DLD1 (cell line): ENCODE results near the gene CDH5.
"Not testable (repeated sequence)": the region's sequence is repeated elsewhere in the genome, so short reads cannot be mapped to it uniquely, and the experiment has no call there.

ENCODE experiments used
- in situ Hi-C: cut with HindIII; loops from 2 replicates; pipeline ENCODE4 v1.10.0; 2017; ENCODE audit warnings: low sequenced_read_pairs

CDH5 gene, protein sequence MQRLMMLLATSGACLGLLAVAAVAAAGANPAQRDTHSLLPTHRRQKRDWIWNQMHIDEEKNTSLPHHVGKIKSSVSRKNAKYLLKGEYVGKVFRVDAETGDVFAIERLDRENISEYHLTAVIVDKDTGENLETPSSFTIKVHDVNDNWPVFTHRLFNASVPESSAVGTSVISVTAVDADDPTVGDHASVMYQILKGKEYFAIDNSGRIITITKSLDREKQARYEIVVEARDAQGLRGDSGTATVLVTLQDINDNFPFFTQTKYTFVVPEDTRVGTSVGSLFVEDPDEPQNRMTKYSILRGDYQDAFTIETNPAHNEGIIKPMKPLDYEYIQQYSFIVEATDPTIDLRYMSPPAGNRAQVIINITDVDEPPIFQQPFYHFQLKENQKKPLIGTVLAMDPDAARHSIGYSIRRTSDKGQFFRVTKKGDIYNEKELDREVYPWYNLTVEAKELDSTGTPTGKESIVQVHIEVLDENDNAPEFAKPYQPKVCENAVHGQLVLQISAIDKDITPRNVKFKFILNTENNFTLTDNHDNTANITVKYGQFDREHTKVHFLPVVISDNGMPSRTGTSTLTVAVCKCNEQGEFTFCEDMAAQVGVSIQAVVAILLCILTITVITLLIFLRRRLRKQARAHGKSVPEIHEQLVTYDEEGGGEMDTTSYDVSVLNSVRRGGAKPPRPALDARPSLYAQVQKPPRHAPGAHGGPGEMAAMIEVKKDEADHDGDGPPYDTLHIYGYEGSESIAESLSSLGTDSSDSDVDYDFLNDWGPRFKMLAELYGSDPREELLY

DNA sequence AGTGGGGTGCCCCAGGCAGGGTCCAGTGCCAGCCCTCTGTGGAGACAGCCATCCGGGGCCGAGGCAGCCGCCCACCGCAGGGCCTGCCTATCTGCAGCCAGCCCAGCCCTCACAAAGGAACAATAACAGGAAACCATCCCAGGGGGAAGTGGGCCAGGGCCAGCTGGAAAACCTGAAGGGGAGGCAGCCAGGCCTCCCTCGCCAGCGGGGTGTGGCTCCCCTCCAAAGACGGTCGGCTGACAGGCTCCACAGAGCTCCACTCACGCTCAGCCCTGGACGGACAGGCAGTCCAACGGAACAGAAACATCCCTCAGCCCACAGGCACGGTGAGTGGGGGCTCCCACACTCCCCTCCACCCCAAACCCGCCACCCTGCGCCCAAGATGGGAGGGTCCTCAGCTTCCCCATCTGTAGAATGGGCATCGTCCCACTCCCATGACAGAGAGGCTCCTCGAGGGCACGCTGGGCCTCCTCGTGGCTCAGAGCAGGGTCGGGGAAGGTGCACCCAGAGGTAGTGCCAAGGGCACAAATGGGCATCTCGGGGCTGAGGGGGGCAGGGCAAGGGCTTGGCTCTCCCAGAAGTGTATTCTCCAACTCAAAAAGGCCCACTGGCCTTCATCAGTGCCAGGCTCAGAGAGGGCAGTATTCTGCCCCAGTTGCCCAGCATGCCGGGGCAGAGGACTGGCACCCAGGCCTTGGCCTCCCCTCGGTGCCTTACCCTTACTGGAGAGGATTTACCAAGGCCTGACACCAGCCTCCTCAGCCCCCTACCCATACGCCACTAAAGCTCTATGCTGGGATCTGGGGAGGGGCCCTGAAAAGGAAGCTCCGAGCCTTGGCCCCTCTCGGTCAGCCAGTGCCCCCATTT, at the start of gene CDH5:
Gene CDH5, plus strand, starts transcription at position 259 of the 867 bp plus-strand sequence. CDS start 12,647 bp downstream, outside the sequence.
- in situ Hi-C loops: no loop called here

DNA sequence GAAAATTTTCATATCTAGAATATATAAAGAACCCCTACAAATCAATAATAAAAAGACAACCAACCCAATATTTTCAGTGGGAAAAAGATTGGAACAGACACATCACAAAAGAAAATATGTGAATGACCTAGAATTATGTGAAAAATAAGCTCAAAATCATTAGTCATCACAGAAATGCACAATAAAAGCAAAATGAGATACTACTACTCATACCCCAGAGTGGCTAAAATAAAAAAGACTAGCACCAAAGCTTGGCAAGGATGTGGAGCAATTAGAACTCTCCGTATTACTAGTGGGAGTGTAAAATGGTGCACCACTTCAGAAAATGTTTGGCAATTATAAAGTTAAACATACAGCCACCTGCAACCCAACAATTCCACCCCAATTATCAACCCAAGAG, 48.0 kb upstream of the CDH5 start:
- in situ Hi-C loops: no loop called here

GRCh38 chr16:66320774-66321173, 45.7 kb upstream of the CDH5 start:
- in situ Hi-C loops: no loop called here

DNA sequence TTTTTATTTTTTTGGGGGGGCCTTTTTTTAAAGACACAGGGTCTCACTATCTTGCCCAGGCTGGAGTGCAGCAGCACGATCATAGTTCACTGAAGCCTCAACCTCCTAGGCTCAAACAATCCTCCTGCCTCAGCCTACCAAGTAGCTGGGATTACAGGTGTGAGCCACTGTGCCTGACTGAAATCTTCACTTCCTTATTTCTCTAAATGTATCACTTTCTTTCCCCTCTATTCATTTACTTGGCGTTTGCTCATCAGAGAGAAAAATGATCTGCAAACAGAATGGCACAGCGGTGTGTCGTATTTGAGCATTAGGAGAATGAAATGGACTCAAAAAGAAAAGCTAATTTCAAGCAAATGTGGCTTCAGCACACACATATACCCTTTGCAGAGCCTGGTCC, 44.3 kb upstream of the CDH5 start:
- in situ Hi-C loops: no loop called here

GRCh38 chr16:66324815-66325515, 41.5 kb upstream of the CDH5 start:
- in situ Hi-C loops: no loop called here

DNA sequence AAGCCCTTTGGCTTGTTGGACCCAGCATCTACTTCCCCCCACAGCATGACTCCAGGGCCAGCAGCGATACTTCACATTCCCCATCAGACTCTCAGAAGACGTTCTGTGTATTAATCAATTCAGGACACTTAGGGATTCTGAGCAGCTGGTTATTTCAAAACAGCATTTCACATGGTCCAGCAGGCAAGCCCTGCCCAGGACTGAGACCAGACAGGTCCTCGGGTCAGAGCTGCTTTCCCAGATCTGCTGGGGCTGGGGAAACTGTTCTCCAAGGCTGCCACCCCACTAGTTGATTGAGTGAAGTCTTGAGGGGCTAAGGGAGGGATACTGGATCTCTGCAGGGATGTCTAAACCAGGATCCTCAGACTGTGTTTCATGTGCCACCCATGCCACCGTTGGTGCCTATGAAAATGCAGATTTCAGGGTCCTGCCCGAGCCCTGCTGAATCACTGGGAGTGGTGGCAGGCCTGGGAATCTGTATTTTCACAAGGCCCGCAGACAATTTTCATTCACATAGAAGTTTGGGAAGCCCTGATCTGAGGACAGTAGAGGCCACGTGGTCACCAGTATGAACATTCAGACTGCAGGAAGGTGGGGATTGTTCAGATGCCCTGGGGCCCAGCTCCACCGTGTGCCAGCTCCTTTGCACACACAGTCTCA, 40.6 kb upstream of the CDH5 start:
- in situ Hi-C loops: no loop called here

DNA sequence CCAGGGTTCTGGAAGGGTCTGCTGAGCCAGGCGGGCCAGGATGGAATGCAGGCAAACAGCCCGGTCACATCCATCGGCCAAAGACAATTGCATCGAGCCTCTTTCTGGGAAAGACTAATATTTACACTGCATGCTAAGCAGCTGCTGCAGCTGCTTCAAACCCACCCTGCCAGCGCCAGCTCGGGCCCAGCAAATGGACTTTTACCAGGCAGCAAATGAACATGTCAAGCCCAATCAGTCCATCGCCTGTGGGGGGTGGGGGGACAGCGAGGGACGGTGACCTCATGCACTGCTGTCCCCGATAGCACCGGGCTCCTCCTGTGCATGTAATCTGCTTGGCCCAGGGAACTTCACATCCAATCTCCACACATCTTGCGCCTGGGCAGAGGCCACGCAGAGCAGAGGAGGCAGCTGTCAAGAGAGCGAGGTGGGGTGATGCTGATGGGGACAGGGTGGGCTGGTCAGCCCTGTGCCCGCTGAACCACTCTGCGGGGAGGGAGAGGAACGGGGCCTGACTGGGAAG, 39.4 kb upstream of the CDH5 start:
- in situ Hi-C loops: no loop called here

DNA sequence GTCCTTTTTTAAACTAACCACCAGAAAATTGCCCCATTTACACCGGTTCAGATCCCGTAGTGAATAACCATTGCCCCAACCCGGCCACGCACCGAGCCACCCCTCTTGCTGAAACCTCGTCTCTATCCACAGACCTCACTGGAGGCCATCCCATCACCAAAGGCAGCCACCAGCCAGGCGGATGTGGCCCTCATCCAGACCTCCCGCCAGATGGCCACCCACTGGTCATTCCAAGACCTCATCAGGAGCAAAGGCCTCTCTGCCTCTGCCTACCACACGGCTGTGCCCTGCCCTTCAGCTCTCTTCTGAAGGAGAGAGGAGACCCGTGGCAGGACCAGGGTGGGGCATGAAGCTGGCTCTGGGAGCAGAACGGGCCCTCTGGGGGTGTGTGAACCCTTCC, 38.2 kb upstream of the CDH5 start:
- in situ Hi-C loops: no loop called here

GRCh38 chr16:66331464-66331863, 35.0 kb upstream of the CDH5 start:
- in situ Hi-C loops: not testable (repeated sequence)

DNA sequence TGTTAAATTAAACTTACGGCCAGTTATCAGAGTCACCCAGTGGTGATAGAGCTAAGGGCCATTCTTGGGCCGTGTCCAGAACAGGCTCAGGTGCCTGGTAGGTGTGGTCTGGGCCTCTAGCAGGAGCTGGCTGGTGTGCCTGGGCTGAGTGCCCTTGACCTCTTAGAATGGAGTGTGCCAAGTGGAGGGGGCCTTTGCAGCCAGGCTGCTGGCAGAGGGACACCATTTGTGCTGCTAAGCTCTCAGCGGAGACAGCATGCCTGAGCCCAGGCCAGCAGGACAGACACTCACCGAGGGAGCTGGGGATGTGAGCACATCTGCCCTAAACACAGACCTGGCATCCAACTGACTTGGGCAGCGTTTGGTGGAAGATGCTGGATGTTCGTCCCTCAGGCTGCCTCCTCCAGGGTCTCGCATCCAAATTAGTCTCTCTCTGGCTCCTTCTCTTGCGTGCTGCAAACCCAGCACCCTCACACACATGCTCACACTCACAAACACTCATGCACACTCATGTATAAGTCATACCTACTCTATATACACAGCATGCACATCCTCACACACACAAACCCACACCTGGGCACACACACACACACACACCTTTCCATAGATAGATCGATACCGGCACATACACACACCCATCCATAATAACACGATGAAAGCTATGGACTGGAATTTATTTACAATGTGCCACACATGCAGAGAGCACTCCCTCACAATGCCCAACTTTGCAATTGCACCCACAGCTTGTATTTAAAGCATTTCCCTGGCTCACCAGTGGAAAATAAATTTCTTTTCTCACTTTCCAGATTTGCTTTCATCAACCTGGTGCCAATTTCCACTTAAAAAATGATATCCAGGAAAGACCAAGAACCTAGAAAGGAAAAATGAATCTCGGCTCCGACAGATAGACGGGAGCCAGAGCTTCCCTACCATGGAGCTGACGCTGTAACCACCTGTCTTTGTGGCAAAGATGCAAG, 33.6 kb upstream of the CDH5 start:
- in situ Hi-C loops: no loop called here

GRCh38 chr16:66334853-66335574, 31.5 kb upstream of the CDH5 start:
- in situ Hi-C loops: no loop called here

DNA sequence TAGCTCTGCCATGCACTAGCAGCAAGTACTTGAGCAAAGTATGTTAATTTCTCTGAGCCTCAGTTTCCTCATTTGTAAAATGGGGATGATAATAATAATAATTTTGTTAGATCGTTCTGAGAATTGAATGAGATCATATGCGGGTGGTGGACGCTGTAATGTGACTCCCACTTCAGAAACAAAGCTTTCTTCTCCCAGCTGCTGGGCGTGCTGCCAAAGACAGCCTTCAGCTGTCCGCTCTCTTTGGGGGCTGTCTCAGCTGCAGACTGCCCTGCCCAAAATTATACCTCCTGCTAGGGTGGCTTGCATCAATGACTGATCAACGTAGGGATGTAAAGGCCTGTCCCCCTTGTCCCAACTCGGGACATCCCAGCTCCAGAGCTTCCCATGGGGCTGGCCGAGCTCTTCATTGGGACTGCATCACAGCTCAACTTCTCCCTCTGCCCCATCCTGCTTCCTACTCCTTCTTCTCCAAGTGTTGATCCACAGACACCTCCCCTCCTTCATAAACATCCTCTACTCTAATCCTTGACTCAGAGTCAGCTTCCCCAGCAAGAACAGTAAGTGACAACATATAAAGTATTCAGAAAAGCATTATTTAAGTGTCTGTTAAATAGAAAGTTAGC, 30.7 kb upstream of the CDH5 start:
- in situ Hi-C loops: no loop called here

DNA sequence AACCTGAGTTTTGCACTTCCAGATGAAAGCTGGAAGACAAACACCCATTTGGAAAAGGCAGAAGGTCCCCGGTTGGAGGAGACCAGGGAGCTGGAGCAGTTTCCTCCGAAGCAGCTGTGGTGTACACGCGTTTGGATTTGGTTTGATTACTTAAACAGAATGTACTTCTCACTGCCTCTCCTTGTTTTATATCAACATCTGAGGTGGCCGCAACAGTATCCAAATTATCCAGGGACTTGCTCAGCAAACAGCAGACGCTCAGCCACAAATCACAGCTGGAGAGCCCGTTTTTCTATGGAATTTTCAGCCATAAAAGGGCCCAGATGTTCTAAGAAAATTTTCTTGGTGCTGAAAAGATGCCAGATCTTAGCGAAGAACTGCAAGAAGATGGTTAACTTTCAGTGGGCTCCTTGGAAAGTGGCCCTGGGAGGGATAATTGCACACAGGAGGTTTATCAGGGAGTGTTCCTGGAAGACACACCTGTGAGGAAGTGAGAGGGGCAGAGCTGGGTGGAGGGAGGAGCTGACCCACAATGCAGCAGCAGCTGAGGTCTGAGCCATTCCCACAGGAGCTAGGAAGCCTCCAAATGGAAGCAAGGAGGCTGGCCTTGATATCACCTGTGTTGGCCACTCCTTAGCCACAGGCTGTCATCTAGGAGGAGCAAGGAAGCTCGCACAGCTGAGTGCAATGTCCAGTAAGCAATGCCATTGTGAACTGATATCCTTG, 28.9 kb upstream of the CDH5 start:
- in situ Hi-C loops: no loop called here

GRCh38 chr16:66342294-66342900, 24.1 kb upstream of the CDH5 start:
- in situ Hi-C loops: no loop called here

DNA sequence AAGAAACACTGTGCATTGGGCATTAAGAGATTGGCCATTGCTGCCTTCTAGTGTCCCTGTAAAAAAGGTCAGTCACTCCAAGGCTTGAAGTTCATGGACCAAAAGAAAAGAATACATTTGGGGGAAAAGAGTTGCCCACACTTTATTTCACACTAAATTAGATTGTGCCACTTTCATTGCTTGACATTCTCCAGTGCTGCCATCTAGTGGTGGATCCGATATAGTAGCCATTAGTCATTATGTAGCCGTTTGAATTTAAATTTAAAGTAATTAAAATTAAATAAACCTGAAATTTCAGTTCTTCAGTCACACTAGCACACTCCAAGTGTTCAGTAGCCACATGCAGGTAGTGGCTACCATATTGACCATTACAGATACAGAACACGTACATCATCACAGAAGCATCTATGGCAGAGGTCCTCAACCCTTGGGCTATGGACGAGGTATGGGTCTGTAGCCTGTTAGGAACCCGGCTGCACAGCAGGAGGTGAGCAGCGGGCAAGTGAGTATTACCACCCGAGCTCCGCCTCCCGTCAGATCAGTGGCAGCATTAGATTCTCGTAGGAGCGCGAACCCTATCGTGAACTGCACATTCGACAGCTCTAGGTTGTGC, 21.9 kb upstream of the CDH5 start:
- in situ Hi-C loops: no loop called here

DNA sequence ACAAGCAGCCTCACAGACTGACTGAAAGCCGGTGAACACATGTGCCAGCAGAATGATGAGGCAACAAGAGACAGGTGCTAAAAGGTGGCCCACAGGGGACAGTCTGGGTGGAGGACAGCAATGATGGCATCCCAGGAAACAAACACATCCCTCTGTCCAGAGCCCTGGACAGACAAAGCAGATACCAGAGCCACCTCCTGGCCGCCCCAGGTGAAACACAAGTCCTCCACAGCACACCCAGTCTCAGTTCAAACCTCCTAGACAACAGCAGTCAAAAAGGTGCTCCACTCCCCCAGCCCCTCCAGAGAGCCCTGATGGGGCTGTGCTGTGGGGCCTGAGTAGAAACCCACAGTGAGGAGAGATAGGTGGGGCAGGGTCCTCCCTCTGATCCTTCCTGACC, 20.3 kb upstream of the CDH5 start:
- in situ Hi-C loops: no loop called here
